GM12892 (cell line): ENCODE results near the gene NUDT14.

ENCODE experiments used
- DNase-seq: peaks from one replicate; pipeline ENCODE4 v3.0.0; 2011; ENCODE audit not compliant: insufficient read length
- FAIRE-seq: peaks from 2 replicates; lab custom pipeline; 2011; peaks lifted over from hg19 to GRCh38; lab: Jason Lieb, UNC
- POLR2A ChIP-seq: IDR thresholded peaks from 2 replicates; pipeline ENCODE4 v1.6.1; 2011; ENCODE audit warnings: low read depth, low read length, control low read depth
- POLR2AphosphoS5 ChIP-seq: IDR thresholded peaks from 2 replicates; pipeline ENCODE4 v1.6.1; 2011; ENCODE audit warnings: low read depth, low read length, control low read depth
- TAF1 ChIP-seq: IDR thresholded peaks from 2 replicates; pipeline ENCODE4 v1.6.1; 2011; ENCODE audit warnings: low read depth, mild to moderate bottlenecking, control low read depth, low read length, borderline replicate concordance

NUDT14 gene

DNA sequence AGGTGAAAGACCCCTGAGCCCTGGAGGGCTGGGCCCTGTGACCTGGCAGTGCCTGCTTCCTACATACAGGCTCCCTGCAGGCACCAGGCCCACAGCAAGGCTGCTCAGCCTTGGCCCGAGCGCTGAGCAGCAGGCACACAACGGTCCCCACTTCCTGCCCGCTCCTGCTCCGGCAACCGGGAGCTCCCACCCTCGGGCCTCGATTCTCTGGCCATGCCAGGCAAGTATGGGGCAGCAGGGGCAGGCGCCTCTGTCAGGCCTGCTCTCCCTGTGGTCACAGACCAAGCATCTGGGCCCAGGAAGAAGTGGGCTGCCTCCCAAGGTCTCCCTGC is 30.6 kb upstream of the NUDT14 start:
- TF ChIP-seq TAF1 = no peak
- no peak for TF ChIP-seq POLR2A
- TF ChIP-seq POLR2AphosphoS5 = no peak
- no peak for FAIRE-seq
- no peak for DNase-seq

DNA sequence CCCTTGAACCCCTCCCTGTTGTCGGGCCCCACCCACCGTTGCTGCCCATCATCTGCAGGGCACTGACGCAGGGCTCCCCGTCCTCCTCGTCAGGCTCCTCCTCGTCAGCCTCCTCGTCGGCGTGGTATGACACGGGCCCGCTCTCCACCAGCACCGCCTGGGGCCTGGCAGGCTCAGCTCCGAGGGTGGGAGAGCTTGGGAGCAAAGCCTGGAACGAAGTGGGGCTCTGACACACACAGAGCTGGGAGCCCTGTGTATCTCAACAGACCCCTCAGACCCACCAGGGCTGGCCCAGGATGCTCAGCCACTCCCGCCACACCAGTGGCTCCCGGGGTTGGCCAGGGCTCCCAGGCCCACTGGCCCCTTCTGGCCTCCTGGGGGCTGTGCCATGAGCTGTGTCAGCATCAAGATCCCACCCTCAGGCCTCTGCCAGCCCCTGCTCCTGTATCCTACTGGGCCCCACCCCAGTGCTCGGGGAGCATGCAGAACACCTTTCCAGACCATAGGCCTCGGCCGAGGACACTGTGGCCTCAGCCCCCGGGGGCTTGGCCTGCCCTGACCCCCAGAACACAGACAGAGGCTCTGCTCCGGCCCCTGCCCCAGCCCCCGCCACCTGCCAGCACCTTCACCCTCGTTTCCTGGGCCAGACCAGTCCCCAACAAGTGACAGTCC is 30.1 kb upstream of the NUDT14 start:
- DNase-seq (no peak), FAIRE-seq (no peak)
- TF ChIP-seq POLR2AphosphoS5 = no peak
- TF ChIP-seq POLR2A = no peak
- no peak for TF ChIP-seq TAF1

DNA sequence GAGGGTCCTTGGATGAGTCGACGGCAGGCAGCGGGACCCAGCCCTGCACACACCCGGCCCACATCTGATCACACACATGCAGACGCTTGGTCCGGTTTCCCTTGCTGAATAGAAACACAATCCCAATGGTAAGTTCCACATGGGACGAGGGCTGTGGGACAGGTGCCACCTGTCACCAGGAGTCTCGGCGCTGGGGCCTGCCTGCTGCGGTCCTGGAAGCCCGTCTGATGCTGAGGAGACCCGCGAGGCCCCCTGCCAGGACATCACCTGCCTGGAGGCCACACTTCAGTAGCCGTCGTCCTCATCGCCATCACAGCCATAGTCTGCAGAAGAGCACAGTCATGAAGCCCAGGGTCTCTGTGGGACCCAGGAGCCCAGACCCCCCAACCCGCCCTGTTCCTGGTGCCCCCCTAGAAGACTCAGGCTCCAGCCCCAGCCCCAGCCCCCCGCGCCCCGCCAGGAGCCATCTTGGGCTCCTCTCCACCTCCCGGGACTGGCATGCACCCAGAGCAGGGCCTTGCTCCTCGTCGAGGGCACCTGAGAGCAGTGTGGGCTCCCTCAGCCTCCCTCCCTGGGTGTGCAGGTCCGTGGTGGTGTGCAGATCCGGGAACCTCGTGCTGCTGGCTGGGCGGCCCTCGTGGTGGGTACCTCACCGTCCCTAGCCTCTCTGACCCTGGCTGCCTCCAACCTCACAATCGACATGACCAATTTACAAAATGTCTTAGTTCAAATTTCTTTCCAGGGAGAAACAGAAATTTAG is 29.3 kb upstream of the NUDT14 start:
- no peak for TF ChIP-seq POLR2A
- TF ChIP-seq TAF1 = no peak
- no peak for TF ChIP-seq POLR2AphosphoS5
- FAIRE-seq = no peak
- DNase-seq = no peak

DNA sequence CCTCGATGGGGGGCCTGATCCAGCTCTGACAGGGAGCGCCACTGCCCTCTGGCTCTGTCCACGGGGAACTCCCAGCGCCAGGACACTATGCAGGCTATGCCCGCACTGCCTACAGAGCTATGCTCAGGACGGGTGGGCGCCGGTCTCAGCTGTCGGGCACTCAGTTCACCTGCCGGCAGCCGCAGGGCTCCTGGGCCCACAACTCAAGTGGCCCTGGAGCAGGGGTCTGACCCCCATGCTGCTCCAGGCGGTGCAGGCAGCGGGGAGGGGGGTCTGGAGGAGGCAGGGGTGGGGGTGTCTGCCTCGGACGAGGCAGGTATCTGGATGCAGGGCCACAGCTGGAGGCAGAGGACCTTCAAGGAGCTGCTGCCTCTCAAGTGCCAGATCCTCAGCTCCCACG is 28.5 kb upstream of the NUDT14 start:
- no peak for DNase-seq
- TF ChIP-seq POLR2AphosphoS5 (no peak), TAF1 (no peak), POLR2A (no peak)
- no peak for FAIRE-seq

DNA sequence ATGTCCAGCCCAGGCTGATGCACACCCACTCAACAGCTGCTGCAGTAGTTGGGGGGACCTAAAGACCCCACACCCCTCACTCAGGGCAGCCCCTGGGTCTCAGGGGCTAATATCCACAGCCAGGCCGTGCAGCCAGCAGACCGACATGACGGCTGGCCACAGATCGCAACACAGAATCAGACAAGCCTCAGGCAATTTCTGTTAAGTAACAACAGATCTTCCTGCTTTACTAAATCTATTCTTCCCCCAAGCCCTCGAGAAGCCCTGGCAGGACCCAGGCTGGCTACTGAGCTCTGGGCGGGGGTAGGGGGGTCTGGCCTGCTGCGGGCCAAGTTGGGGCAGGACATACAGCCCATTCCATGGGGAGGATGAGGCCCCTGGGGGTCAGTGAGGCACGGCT is 28.0 kb upstream of the NUDT14 start:
- DNase-seq = no peak
- no peak for FAIRE-seq
- TF ChIP-seq POLR2A (no peak), POLR2AphosphoS5 (no peak), TAF1 (no peak)

DNA sequence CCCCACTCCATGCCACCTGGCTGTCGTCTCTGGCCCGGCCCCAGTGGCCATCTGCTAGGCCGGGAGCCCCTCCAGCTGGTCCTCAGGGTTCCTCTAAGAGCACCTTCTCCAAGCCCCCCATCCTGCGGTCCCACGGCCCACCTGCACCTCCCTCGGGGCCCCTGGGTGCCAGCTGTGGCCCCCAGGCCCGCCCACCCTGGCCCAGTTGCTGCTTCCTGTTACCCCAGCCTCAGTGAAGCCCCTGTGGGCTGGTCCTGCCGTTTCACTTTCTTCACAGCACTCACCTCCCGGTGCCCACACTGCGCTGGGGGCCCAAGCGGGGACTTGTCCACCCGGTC is 27.6 kb upstream of the NUDT14 start:
- DNase-seq (no peak), FAIRE-seq (no peak)
- no peak for TF ChIP-seq POLR2A
- TF ChIP-seq TAF1 = no peak
- TF ChIP-seq POLR2AphosphoS5 = no peak

DNA sequence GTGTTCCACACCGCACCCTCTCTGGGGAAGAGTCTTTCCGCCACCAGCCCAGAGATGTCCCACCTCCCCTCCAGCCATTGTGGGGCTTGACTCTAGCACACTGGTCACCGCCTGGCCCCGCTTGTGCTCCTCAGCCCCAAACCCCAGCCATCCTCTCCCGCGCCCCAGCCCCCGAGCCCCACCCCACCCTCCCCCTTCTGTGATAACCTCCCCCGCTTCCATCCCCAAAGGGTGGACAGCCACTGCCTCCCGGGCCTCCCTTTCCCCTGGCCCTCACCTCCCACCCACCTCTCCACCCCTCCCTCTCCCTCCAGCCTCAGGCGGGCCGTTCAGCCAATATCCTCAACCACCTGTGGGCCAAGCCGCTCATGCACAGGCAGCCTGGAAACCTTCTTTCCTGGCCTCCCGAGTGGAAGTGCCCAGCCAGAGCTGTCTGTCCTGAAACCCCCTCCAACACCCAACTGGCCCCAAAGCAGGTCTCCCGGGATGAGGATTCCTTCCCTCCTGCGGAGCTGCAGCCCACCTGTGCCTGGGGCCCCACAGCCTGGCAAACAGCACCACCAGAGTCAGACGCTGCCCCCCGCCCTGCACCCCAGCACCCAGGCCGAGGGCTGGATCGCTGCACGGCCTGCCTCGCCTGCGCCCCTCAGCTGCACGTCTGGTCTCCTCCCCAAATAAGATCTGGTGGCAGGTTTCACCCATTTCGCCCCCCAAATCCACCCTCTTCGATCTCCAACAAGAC is 27.1 kb upstream of the NUDT14 start:
- DNase-seq = no peak
- no peak for TF ChIP-seq POLR2AphosphoS5
- TF ChIP-seq POLR2A = no peak
- no peak for TF ChIP-seq TAF1
- no peak for FAIRE-seq

DNA sequence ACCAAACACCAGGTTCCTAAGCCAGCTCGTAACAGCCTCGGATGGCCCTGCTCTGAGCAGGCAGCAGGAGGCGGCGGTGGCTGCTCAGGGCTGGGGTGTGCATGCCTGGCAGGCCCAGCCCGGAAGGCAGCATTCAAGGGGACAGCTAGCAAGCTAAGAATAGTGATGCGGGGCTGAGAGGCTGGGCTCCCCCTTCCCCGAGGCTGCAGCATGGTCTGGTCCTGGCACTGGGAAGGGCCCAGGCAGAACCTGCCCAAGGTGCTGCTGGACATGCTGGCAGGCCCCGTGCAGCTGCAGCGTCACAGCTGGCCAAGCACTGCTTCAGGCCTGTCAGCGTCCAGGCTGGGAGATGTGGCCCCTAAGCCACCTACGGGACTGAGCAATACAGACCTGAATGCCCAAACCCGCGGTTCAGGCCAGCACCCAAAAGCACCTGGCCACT is 26.4 kb upstream of the NUDT14 start:
- DNase-seq = no peak
- TF ChIP-seq TAF1 = no peak
- no peak for TF ChIP-seq POLR2A
- TF ChIP-seq POLR2AphosphoS5 = no peak
- FAIRE-seq = no peak

DNA sequence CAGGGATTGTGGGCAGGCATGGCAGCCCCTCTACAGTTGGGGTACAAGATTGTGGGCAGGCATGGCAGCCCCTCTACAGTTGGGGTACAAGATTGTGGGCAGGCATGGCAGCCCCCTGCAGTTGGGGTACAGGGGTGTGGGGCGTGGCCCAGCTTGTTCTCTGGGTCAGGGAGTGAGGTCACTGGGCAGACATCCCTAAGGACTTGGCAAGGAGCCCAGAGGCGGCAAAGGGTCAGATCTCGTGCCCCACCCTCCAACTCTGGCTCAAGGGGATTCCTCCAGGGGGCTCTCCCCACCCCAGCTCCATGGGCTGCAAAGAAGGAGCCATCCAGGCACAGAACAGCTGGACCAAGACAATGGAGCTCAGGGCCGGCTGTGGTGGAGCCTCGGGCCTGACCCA is 25.8 kb upstream of the NUDT14 start:
- FAIRE-seq (no peak), DNase-seq (no peak)
- no peak for TF ChIP-seq POLR2A
- no peak for TF ChIP-seq TAF1
- no peak for TF ChIP-seq POLR2AphosphoS5

DNA sequence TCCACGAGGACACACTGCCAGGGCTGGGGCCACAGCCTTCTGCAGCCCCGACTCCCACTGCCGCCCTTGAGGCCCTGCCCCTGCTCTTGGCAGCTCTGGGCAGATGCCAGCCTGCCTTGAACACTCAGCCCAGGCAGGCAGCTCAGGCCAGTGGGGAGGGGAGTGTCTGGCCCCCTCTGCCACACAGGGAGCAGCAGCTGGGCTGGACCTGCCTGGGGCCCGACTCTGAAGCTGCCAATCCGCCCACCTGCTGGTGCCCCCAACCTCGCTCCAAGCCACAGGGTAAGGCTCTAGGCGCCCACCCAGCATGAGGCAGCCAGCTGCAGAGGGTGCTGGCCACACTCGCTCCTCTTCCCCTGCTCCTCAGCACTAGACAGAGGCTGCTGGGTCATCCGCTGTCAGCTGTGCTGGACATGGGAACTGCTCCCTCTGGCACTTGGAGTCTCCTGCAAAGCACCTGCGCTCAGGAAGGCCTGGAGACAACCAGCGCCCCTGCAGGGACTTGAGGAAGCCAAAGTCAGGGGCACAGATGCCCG is 24.6 kb upstream of the NUDT14 start:
- DNase-seq = no peak
- TF ChIP-seq TAF1 = no peak

DNA sequence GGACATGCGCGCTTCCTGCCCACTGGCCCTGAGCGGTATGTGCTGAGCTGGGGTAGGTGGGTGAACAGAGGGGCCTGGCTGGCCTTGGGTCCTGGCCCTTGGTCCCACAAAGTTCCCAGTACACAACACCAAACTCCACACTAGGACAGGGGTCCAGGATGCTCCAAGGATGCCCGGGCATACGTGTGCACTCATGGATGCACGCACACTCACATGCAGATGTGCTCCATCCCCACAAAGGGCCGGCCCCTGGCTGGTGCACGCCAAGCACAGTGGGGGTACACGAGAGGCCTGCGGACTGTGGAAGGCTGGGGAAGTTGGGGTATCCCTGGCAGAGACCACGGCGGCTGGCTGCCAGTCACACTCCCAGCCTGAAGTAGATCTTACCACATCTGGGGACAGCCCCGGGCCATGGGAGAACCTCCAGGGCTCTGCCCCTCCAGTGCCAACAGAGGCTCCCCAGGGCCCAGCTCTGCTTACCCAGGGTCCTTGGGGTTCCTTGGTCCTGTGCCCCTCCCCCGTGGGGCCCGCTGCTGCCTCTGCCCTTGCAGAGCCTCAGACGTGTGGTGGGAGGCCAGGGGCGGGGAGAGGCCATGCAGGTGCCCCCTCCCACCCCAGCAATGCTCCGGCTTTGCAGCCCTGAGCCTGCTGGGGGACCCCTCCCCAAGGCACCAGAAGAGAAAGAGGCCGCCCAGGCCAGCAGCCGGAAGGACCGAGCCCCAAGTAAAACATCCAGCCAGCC is 24.0 kb upstream of the NUDT14 start:
- TF ChIP-seq POLR2A (no peak), TAF1 (no peak), POLR2AphosphoS5 (no peak)
- DNase-seq (no peak), FAIRE-seq (no peak)

More for the DNA sequence above, 24.6 kb upstream of the NUDT14 start:
- FAIRE-seq = no peak
